Heart left ventricle (tissue), 13 donors: ENCODE measurements around the gene ABL2.

Experiments used
- CTCF ChIP-seq, 12 donors: fragments of 200-600 bp; sonication (generic) in 4 of 12; IDR thresholded peaks; one replicate each; pipeline versions ENCODE4 v1.5.0 to v1.8.0; 2018 to 2022; ENCODE audit warnings: antibody characterized with exemption in 12 of 12, mild to moderate bottlenecking in 5 of 12
- POLR2A ChIP-seq, 2 donors: fragments of 450-650 bp; IDR thresholded peaks; one replicate each; pipeline ENCODE4 v1.6.1; 2017; ENCODE audit warnings: antibody characterized with exemption in 2 of 2, mild to moderate bottlenecking in 2 of 2, moderate library complexity in 2 of 2
- donor health status: ischemic (EF 13 %, LVEDD 7.1; RV severe dilation, severe dysfunction).
- donor health status: DM: no; HTN: yes; CAD: no.
- donor health status: DM: no; HTN: no; CAD: no.
- donor health status: ischemic (EF 25% LVEDD 6.9; RV normal size, moderate dysfunction).
- donor health status: ischemic (EF 25% LVEDD 5.7; RV mildly dilated, moderate dysfunction).
- donor health status: ischemic (EF 35%, LVEDD 5.7; RV mildly dilated, moderate dysfunction).
- donor health status: nonischemic (EF 11% LVEDD 7.7; RV severe dilation, severe dysfunction).
- donor health status: DM: yes; HTN: yes; CAD: no.
- donor health status: PGD.
- donor health status: ischemic (EF 29% LVEDD 5.4; RV normal size, mild dysfunction).
- donor health status: nonischemic (EF 23%, LVEDD 6.1; RV moderate dilation, normal function).

GRCh38 chr1:179230251-179230650 is 774 bp upstream of the ABL2 start:
- no peak for TF ChIP-seq CTCF (IDR thresholded peaks at IDR 0.05)
- TF ChIP-seq POLR2A (IDR thresholded peaks at IDR 0.05): no peak
